ENCODE results near the gene CES4A. TPM values are rescaled to one million over a fixed set of nuclear protein-coding genes. Genes with fewer than 3 reads are reported as not detected.
"Not testable (repeated sequence)": the region's sequence is repeated elsewhere in the genome, so short reads cannot be mapped to it uniquely, and the experiment has no call there.

The CES4A gene
- polyA plus RNA-seq, 1 donor from 2014 or later: 1.4 TPM

DNA sequence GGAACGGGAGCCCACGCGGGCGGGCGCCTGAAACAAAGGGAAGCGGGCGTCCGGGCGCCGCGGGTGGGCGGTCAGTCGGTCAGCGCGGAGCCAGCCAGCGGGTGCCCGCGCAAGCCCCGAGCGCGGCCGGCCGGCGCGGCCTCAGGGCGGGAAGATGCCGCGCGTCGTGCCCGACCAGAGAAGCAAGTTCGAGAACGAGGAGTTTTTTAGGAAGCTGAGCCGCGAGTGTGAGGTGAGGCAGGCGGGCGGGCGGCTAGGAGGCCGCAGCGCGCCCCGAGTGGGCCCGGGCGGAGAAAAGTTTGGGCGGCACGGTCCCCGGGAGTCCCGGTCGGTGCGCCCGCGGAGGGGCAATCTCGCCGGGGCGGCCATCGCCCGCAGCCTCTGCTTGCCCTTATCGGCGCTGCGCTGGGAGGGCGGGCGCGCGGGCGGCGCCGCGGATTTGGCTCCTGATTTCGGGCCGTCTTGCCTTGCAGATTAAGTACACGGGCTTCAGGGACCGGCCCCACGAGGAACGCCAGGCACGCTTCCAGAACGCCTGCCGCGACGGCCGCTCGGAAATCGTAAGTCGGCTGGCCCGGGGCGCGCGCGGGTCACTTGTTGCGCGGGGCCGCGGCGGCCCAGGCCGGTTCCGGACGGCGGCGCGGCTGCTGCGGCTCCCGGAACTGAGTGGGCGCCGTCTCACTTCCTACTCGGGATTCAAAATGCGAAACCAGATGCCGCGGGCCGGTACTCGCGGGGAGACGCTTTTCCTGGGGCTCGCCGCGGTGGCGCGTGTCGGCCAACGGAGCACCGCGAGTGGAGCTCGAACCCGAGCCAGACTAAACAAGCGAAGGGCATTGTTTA lies 41.1 kb downstream of the CES4A start:
- Mint-ChIP-seq H3K27ac (peak overlapping the region; percentile 80 to 95 (median 90)), H3K27me3 (no peaks in the 10 kb centered on the region), H3K4me1 (peaks cover 14 to 29% (median 20%) of the 10 kb centered on the region in 3 donors), H3K4me3 (peak overlapping the region; percentile 89 to 98 (median 95)), H3K9me3 (no peaks in the 10 kb centered on the region), H3K36me3 (no peaks in the 10 kb centered on the region)

GRCh38 chr16:67030221-67030962 lies 42.0 kb downstream of the CES4A start:
- peaks cover 15 to 35% (median 26%) of the 10 kb centered on the region in 3 donors for H3K4me1 Mint-ChIP-seq
- H3K36me3 Mint-ChIP-seq: no peaks in the 10 kb centered on the region
- H3K27me3 Mint-ChIP-seq: no peaks in the 10 kb centered on the region
- peak overlapping the region; percentile 80 to 95 (median 90) for H3K27ac Mint-ChIP-seq
- peak overlapping the region; percentile 89 to 98 (median 95) for H3K4me3 Mint-ChIP-seq
- H3K9me3 Mint-ChIP-seq: no peaks in the 10 kb centered on the region

GRCh38 chr16:67034487-67034886 lies 46.1 kb downstream of the CES4A start:
- Mint-ChIP-seq H3K9me3 (no peaks in the 10 kb centered on the region), H3K27ac (no peak overlapping the region), H3K36me3 (no peaks in the 10 kb centered on the region), H3K4me3 (peak overlapping the region in 2 of 4 donors; percentile 35 to 65), H3K27me3 (no peaks in the 10 kb centered on the region), H3K4me1 (peaks cover 19 to 39% (median 21%) of the 10 kb centered on the region in 3 donors)

GRCh38 chr16:67035364-67035763 lies 47.0 kb downstream of the CES4A start:
- Mint-ChIP-seq H3K36me3 (no peaks in the 10 kb centered on the region), H3K27ac (peak overlapping the region in 1 of 3 donors; percentile 60), H3K27me3 (no peaks in the 10 kb centered on the region), H3K4me3 (peak overlapping the region in 3 of 4 donors; percentile 56 to 72 (median 59)), H3K9me3 (no peaks in the 10 kb centered on the region), H3K4me1 (peaks cover 14 to 42% (median 17%) of the 10 kb centered on the region in 3 donors)

- Mint-ChIP-seq H3K27ac (peak overlapping the region in 1 of 3 donors; percentile 10), H3K9me3 (no peaks in the 10 kb centered on the region), H3K27me3 (no peaks in the 10 kb centered on the region), H3K4me3 (peak overlapping the region in 1 of 4 donors; percentile 49), H3K36me3 (no peaks in the 10 kb centered on the region), H3K4me1 (peaks cover 10 to 43% (median 19%) of the 10 kb centered on the region in 3 donors)
Observed at GRCh38 chr16:67036323-67036741, 47.9 kb downstream of the CES4A start.

DNA sequence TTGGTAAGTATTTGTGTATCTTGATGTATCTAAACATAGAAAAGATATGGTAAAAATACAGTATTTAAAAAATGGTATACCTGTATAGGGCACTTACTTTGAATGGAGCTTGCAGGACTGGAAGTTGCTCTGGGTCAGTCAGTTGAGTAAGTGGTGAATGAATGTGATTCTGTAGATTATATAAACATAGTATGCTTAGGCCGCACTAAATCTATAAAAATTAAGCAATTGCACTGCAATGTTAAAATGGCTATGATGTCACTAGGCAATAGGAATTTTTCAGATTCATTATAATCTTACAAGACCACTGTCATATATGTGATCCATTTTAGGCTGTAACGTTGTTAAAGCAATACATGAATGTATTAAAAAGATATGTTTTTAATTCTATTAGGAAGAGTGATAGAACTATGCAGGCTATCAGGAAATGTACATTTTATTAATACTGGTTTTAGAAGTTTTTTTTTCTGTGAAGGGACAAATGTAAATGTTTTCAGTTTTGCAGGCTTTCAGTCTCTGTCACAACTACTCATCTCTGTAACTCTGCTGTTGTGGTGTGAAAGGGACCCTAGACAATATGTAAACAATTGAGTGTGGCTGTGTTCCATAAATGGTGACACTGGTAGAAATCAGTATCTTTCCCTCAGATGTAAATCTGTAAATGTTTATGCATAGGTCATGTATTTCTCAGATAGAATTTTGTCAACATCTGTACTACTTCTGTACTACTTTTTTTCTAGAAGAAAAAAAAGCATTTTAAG lies 51.1 kb downstream of the CES4A start:
- no peaks in the 10 kb centered on the region for H3K27me3 Mint-ChIP-seq
- H3K9me3 Mint-ChIP-seq: no peaks in the 10 kb centered on the region
- H3K4me3 Mint-ChIP-seq: no peak overlapping the region
- H3K27ac Mint-ChIP-seq: no peak overlapping the region
- H3K4me1 Mint-ChIP-seq: peaks cover 7 to 32% (median 18%) of the 10 kb centered on the region in 3 donors
- no peaks in the 10 kb centered on the region for H3K36me3 Mint-ChIP-seq

- H3K4me1 Mint-ChIP-seq: peaks cover 3 to 27% (median 16%) of the 10 kb centered on the region in 3 donors
- H3K4me3 Mint-ChIP-seq: no peak overlapping the region
- no peaks in the 10 kb centered on the region for H3K27me3 Mint-ChIP-seq
- no peaks in the 10 kb centered on the region for H3K36me3 Mint-ChIP-seq
- H3K9me3 Mint-ChIP-seq: no peaks in the 10 kb centered on the region
- no peak overlapping the region for H3K27ac Mint-ChIP-seq
Observed at GRCh38 chr16:67040166-67040565, 51.8 kb downstream of the CES4A start.

DNA sequence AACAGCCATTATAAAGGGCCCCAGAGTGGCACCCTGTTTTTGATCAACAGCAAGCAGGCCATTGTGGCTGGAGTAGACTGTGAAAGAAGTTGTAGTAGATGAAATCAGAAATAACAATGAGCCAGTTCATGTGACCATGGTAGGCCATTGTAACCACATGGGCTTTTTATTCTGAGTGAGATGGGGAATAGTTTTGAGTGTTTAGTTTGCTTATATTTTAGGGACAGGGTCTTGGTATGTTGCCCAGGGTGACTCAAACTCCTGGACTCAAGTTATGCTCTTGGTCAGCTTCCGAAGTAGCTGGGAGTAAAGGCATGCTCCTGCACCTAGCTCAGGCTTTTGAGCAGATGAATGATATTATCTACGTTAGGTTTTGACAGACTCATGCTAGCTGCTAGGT lies 52.5 kb downstream of the CES4A start:
- Mint-ChIP-seq H3K36me3 (no peaks in the 10 kb centered on the region), H3K4me3 (no peak overlapping the region), H3K4me1 (peaks cover 0 to 23% (median 15%) of the 10 kb centered on the region in 3 donors), H3K27me3 (no peaks in the 10 kb centered on the region), H3K9me3 (no peaks in the 10 kb centered on the region), H3K27ac (peak overlapping the region in 2 of 3 donors; percentile 39 to 50)

DNA sequence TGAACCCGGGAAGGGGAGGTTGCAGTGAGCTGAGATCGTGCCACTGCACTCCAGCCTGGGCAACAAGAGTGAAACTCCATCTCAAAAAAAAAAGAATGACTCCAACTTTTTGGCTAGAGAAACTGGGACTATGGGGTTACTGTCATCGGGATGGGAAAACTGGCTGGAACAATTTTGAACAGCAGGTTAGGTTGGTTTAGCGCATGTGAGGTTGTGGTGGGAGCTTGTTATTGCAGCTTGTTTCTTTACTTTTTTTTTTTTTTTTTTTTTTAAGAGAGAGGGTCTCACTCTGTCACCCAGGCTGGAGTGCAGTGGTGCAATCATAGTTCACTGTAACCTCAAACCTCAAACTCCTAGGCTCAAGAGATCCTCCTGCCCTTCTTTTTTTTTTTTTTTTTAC lies 53.1 kb downstream of the CES4A start:
- H3K9me3 Mint-ChIP-seq, H3K36me3 Mint-ChIP-seq, H3K27me3 Mint-ChIP-seq, H3K4me3 Mint-ChIP-seq: not testable (repeated sequence)
- H3K27ac Mint-ChIP-seq: peak overlapping the region in 1 of 3 donors; percentile 50
- H3K4me1 Mint-ChIP-seq: peaks cover 4 to 20% (median 13%) of the 10 kb centered on the region in 3 donors

DNA sequence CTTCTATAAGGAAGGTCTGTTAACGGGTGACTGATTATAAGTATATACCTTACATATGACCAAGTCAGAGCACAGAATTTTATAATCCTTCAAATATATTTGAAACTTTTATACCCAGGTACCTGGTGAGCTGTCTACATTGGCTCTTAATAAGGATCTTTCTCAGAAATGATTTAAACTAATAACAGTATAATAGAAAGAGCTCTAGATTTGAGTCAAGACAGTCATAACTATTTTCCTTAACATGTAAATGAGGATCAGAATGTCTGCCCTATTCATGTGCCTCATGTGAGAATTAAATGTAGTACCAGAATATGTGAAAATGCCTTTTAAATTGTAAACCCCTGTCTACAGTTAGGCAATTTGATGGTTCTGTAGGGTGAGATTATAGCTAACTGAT lies 55.0 kb downstream of the CES4A start:
- H3K4me1 Mint-ChIP-seq: peaks cover 6 to 20% (median 12%) of the 10 kb centered on the region in 3 donors
- no peaks in the 10 kb centered on the region for H3K9me3 Mint-ChIP-seq
- H3K27me3 Mint-ChIP-seq: no peaks in the 10 kb centered on the region
- no peaks in the 10 kb centered on the region for H3K36me3 Mint-ChIP-seq
- no peak overlapping the region for H3K4me3 Mint-ChIP-seq
- no peak overlapping the region for H3K27ac Mint-ChIP-seq

DNA sequence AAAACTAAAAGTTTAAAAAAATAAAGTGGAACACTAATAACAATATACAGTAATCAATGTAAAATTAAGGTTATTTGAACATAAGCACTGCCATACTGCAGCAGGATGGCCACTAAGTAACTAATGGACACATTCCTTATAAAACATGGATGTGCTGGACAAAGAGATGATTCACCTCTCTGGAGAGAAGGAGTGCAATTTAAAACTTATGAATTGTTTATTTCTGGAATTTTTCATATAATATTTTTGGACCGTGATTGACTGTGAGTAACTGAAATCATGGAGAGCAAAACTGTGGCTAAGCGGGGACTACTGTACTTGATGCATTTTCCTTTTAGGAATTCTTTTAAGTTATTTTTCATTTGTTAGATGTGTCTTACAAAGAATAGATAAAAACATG lies 62.4 kb downstream of the CES4A start:
- Mint-ChIP-seq H3K27ac (no peak overlapping the region), H3K4me3 (no peak overlapping the region), H3K27me3 (no peaks in the 10 kb centered on the region), H3K9me3 (no peaks in the 10 kb centered on the region), H3K4me1 (peaks cover 9 to 23% (median 13%) of the 10 kb centered on the region in 3 donors), H3K36me3 (no peaks in the 10 kb centered on the region)

- Mint-ChIP-seq H3K4me1 (peaks cover 15 to 24% (median 19%) of the 10 kb centered on the region in 3 donors), H3K4me3 (no peak overlapping the region), H3K27me3 (no peaks in the 10 kb centered on the region), H3K36me3 (peaks cover 5% of the 10 kb centered on the region), H3K27ac (peak overlapping the region in 1 of 3 donors; percentile 67), H3K9me3 (no peaks in the 10 kb centered on the region)
Observed at GRCh38 chr16:67052399-67052798, 64.0 kb downstream of the CES4A start.

GRCh38 chr16:67053767-67054334 lies 65.5 kb downstream of the CES4A start:
- H3K4me1 Mint-ChIP-seq: peaks cover 20 to 24% (median 21%) of the 10 kb centered on the region in 3 donors
- no peaks in the 10 kb centered on the region for H3K9me3 Mint-ChIP-seq
- peaks cover 5% of the 10 kb centered on the region for H3K36me3 Mint-ChIP-seq
- no peaks in the 10 kb centered on the region for H3K27me3 Mint-ChIP-seq
- peak overlapping the region; percentile 20 to 29 (median 26) for H3K27ac Mint-ChIP-seq
- H3K4me3 Mint-ChIP-seq: peak overlapping the region in 1 of 4 donors; percentile 18

- peaks cover 5% of the 10 kb centered on the region for H3K36me3 Mint-ChIP-seq
- no peaks in the 10 kb centered on the region for H3K27me3 Mint-ChIP-seq
- H3K9me3 Mint-ChIP-seq: no peaks in the 10 kb centered on the region
- H3K27ac Mint-ChIP-seq: peak overlapping the region in 1 of 3 donors; percentile 26
- H3K4me1 Mint-ChIP-seq: peaks cover 20 to 29% (median 21%) of the 10 kb centered on the region in 3 donors
- H3K4me3 Mint-ChIP-seq: no peak overlapping the region
Observed at GRCh38 chr16:67054901-67055300, 66.5 kb downstream of the CES4A start.
